HG03039 (cell line): ENCODE data around the gene ZNF124.
A peak's percentile ranks its signal among the peaks of the same experiment; 100 is the strongest.
"Not testable (repeated sequence)": the region's sequence is repeated elsewhere in the genome, so short reads cannot be mapped to it uniquely, and the experiment has no call there.

Experiments used
- ATAC-seq: cut with Tn5 transposase; IDR thresholded peaks from one replicate; pipeline ENCODE4 v1.9.1; 2021; ENCODE audit warnings: mild to moderate bottlenecking, moderate library complexity; ENCODE audit not compliant: unreplicated experiment

The ZNF124 gene

DNA sequence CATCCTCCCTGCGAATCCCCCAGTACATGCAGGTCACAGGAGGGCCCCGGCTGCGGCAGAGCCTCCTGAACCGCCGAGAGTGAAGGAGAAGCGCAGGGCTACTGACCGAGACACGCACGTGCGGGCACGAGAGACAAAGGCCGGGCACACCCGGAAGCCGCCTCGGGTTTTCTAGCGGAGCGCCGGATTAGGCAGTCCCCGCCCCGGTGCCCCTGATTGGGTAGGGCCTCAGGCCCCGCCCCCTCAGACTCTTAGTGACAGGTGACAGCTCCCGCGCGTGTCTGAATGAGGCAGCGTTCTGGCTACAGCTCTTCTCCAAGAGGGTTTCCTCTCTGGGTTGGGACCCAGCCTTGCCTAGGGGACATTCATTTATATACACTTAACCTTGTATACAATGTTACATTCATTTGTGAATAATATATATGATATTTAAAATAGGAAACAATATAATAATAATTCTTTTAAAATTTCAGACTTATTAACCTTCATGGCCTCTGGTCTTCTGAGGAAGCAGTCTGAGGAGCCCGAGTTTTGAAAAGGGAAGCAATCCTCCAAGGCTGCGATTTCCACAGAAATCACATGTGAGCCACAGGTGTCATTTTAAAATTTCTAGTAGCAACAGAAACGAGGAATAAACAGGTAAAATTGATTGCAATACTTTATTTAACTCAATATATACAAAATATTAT, at the start of gene ZNF124:
Gene ZNF124, minus strand, starts transcription at position 146 of the 689 bp plus-strand sequence. Its CDS starts 143 bp downstream, at position 3.
- ATAC-seq, result peak; percentile 98

GRCh38 chr1:247220280-247220679, 48.5 kb upstream of the ZNF124 start:
- ATAC-seq, result not testable (repeated sequence)

DNA sequence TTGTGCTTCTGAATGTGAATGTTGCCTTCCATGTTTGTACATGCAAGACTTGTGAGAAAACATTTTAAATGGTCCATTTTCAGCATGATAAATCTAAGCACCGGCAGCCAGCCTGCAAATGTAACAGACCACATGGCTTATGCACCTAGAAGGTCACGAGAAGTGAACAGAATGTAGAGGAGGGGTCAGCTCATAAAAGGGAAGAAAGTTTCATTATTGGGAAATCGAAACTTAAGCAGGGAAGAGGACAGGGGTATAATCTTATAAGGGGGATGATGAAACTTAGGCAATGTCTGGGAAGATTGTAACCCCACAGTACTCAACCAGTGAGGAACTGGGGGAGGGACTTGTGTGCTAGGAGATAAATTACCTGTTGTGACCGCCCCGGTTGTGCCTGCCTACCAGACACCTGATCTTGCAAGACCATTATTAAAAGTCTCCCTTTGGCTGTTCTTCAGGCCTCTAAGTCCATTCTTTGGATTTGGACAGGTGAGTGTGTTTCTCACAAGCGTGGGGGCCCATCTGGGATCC, 46.4 kb upstream of the ZNF124 start:
- ATAC-seq, result no peak

DNA sequence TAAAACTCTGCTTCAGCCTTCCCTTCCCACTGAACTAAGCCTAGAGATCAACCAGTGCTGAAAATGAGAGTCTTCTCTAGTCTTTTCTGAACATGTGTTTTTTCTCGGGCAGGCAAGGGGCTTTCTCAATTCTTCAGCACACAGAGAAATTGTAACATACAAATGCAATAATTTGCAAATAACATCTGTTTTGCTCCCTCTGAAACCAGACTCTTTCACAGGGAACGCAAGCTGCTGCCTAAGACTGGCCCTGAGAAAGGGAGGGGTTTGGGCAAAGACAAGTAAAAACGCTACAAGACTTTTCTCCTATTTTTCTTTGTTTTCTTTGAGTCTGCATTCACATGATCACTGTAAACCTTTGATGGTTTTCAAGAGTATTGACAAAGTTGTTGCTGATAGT, 44.4 kb upstream of the ZNF124 start:
- ATAC-seq, result no peak

GRCh38 chr1:247212627-247213617, 41.1 kb upstream of the ZNF124 start:
- ATAC-seq, result no peak

DNA sequence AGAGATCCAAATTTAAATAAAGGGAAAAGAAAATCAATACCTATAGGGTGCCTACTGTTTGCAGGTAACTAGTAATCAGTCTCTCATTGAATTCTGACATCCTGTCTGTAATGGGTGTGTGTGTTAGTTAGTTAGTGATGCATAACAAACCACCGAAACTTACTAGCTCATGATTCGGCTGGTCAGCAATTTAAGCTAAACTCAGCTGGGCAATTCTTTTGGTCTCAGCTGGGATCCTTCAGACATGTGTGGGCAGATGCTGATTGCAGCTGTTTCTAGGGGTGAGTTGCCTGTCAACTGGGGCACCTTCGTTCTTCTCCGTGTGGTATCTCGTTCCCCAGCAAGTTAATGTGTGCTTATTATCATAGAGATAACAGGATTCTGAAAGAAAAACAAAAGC, 40.2 kb upstream of the ZNF124 start:
- ATAC-seq, result peak; percentile 46

DNA sequence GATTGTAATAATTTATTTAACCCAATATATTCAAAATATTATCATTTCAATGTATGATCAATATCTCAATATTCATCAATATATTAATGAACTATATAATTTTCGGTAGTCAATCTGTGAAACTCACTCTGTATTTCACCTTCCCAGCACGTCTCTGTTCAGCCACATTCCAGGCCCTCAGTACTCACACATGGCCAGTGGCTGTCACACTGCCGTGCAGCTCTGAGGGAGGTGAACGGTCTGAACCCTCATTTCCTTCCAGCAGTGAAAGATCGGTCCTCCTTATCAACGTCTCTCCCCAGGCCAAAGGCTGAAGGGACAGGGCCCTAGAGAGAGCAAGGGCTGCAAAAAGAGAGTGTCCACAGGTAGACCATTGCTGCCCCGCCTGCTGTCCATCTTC, 39.5 kb upstream of the ZNF124 start:
- no peak for ATAC-seq

- ATAC-seq, result peak; percentile 96
These were observed 38.7 kb upstream of the ZNF124 start for GRCh38 chr1:247210376-247211117.

- no peak for ATAC-seq
These were observed 38.2 kb upstream of the ZNF124 start for GRCh38 chr1:247210062-247210375.

GRCh38 chr1:247209396-247209795, 37.6 kb upstream of the ZNF124 start:
- ATAC-seq, result no peak

DNA sequence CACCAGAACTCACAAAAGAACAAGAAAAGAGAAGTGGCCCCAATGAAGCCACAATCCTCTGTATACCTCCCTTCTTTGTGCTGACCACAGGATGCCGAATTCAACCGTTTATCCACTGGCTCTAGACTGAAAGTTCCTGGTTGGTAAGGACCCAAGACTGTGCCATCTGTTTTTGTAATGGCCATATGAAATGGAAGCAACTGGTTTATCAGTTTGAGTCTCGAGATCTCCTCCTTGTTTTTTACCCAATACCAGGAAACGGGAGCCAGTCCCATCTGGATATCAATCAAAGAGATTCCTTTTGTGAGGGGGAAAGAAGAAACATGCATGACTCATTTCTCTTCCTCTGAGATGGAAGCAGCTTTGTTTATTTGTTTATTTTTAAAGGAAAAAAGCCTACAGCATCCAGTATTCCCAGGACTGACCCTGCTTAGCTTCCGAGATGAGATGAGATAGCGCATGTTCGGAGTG, 32.4 kb upstream of the ZNF124 start:
- ATAC-seq, result no peak

DNA sequence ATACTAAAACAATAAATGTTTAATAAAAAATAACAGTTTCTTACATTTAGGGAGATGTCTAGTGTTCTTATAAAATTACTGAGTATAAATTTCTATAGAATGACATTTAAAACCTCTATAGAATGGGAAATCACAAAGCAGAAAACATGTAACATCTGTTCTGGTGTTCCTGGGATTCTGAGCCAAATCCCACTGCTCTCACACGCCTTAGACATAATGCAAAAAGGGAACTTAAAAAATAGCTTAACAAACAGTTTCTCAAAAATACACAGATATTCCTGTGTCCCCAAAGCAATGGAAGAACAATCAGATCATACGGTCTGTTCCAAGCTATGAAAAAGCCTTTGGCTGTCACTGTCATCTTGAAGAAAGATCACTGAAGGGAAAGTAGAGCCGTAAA, 27.0 kb upstream of the ZNF124 start:
- no peak for ATAC-seq

- ATAC-seq, result no peak
These were observed 22.1 kb upstream of the ZNF124 start for GRCh38 chr1:247193958-247194357.

- ATAC-seq, result no peak
These were observed 18.4 kb upstream of the ZNF124 start for GRCh38 chr1:247189981-247190798.

GRCh38 chr1:247185667-247186066, 13.8 kb upstream of the ZNF124 start:
- no peak for ATAC-seq

DNA sequence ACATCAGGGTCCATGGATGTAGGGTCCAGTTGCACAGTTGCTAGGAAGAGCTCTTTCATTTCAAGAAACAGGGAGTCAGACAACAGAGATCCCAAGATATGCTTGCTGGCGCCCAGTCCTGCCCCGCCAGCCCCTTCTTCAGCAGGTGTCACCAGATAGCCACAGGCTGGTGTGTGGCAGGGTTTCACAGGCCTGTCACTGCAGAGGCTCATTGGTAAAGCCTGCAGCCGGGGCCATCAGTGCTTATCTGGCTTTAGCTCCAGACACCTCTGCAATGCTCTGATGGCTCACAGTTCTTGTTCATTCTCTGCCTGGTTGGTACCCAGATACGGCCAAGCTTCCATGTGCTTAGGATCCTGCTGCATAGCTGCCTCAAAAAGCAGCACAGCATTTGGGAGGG, 12.4 kb upstream of the ZNF124 start:
- no peak for ATAC-seq

DNA sequence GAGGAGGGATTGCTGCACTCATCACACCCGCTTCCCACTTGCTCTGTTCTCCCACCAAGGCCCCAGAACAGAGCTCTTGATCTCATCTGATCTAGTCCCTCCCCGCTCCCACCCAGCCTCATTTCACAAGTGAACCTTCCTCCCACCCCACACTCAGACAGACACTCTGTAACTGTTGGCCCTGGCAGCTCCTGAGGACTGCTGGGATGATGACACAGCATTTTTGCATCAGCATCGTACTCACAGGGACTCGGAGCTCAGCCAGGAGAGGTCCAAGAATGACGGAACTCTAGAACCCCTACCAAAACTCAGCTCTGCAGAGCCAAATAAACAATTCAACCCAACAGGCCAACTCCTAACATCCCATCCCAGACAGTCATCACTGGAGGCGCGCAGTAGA, 11.2 kb upstream of the ZNF124 start:
- no peak for ATAC-seq

DNA sequence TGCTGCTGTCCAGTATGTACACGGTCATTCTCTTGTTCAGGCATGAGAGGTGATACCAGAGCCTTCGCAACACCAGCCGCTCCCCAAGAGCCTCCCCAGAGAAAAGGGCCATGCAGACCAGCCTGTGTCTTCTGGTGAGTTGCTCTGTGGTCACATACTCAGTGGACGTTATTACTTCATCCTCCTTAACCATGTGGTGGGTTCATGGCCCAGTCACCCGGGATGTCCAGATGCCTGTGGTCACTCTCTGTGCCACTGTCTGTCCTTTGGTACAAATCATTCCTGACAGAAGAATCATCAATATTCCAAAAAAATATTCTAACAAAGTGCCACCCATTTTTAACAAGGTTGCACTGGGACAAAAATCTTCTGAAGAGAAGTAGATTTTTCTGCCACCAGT, 8.8 kb upstream of the ZNF124 start:
- no peak for ATAC-seq

DNA sequence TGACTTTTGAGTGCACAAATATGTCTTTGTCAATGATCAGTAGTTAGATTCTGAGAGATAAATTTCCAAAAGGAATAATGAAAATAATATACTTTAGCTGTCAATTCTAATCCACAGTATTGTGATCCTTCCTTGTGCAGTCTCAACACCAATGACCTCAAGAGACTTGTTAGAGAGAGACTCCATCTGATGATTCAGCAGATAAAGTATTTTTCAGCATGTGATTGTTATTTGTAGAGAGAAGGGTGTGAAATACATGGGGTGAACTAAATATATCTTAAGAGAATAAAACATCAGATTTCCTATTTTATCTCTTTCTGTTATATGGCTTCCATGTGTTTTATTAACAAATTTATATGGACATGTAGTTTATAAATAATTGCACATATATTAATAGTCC, 5.9 kb upstream of the ZNF124 start:
- no peak for ATAC-seq

DNA sequence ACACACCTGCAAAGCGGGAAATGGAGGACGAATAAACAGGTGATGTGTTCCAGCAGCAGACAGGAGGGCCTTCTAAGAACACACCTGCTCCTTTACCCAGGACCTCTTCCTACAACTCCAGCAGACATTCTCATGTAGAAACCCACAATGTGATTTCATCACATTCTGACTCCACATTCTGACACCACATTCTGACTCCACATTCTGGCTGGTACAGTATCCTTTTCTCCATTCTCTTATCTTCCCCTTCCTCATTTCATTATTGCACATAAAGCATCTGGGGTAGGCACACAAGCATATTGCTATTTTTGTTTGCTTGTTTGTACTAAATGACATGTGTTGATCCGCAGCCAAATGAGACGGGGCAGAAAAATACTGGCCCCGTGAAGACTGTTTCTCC, 3.6 kb upstream of the ZNF124 start:
- no peak for ATAC-seq
